Measurements from ENCODE around the gene COG3. TPM values are rescaled to one million over a fixed set of nuclear protein-coding genes. Genes with fewer than 3 reads are reported as not detected.

The COG3 gene
- total and polyA plus RNA-seq, 2 donors from 2014 or later = 18.0 to 26.0 TPM

- no peak for DNase-seq
- TF ChIP-seq CTCF (IDR thresholded peaks at IDR 0.05; ENCODE audit: borderline replicate concordance, extremely low read depth, insufficient read depth) = no peak
- intact Hi-C loops (cut with DNase I) = no loop called here
- no peak overlapping the region for H3K27ac ChIP-seq (ENCODE audit: low read depth in 2 of 2, low read length in 2 of 2)
- H3K9ac ChIP-seq (ENCODE audit: low read length in 3 of 3) = no peak overlapping the region
- no peak overlapping the region for H3K4me3 ChIP-seq (ENCODE audit: low read length in 3 of 3)
- no peaks in the 10 kb centered on the region for H3K27me3 ChIP-seq (ENCODE audit: control insufficient read depth, insufficient read depth, low read length)
- no peaks in the 10 kb centered on the region for H3K9me3 ChIP-seq (ENCODE audit: control insufficient read depth in 2 of 3, insufficient read depth in 1 of 3, low read length in 3 of 3)
- H3K36me3 ChIP-seq (ENCODE audit: control insufficient read depth in 2 of 3, insufficient read depth in 3 of 3, low read length in 3 of 3) = peaks cover 8 to 33% (median 25%) of the 10 kb centered on the region in 3 donors
- no peaks in the 10 kb centered on the region for H3K4me1 ChIP-seq (ENCODE audit: control insufficient read depth in 2 of 3, insufficient read depth in 2 of 3, low read depth in 1 of 3, low read length in 3 of 3)
- FAIRE-seq = no peak
Observed at GRCh38 chr13:45522571-45522970, 57.8 kb downstream of the COG3 start.

- Histone ChIP-seq H3K4me3 (ENCODE audit: low read length in 3 of 3) (no peak overlapping the region), H3K27me3 (ENCODE audit: control insufficient read depth, insufficient read depth, low read length) (no peaks in the 10 kb centered on the region), H3K4me1 (ENCODE audit: control insufficient read depth in 2 of 3, insufficient read depth in 2 of 3, low read depth in 1 of 3, low read length in 3 of 3) (no peaks in the 10 kb centered on the region), H3K9ac (ENCODE audit: low read length in 3 of 3) (no peak overlapping the region), H3K27ac (ENCODE audit: low read depth in 2 of 2, low read length in 2 of 2) (no peak overlapping the region), H3K36me3 (ENCODE audit: control insufficient read depth in 2 of 3, insufficient read depth in 3 of 3, low read length in 3 of 3) (peaks cover 0 to 24% (median 9%) of the 10 kb centered on the region in 3 donors), H3K9me3 (ENCODE audit: control insufficient read depth in 2 of 3, insufficient read depth in 1 of 3, low read length in 3 of 3) (no peaks in the 10 kb centered on the region)
- DNase-seq (peak in 1 of 5 donors; percentile 17), FAIRE-seq (no peak)
- intact Hi-C loops (cut with DNase I) = no loop called here
- no peak for TF ChIP-seq CTCF (IDR thresholded peaks at IDR 0.05; ENCODE audit: borderline replicate concordance, extremely low read depth, insufficient read depth)
Observed at GRCh38 chr13:45527699-45528462, 63.1 kb downstream of the COG3 start.

- H3K9ac ChIP-seq (ENCODE audit: low read length in 3 of 3) = no peak overlapping the region
- intact Hi-C loops (cut with DNase I) = no loop called here
- TF ChIP-seq CTCF (IDR thresholded peaks at IDR 0.05; ENCODE audit: borderline replicate concordance, extremely low read depth, insufficient read depth) = no peak
- H3K36me3 ChIP-seq (ENCODE audit: control insufficient read depth in 2 of 3, insufficient read depth in 3 of 3, low read length in 3 of 3) = peaks cover 6 to 41% (median 25%) of the 10 kb centered on the region in 3 donors
- no peak overlapping the region for H3K4me3 ChIP-seq (ENCODE audit: low read length in 3 of 3)
- no peak for DNase-seq
- H3K27ac ChIP-seq (ENCODE audit: low read depth in 2 of 2, low read length in 2 of 2) = no peak overlapping the region
- H3K4me1 ChIP-seq (ENCODE audit: control insufficient read depth in 2 of 3, insufficient read depth in 2 of 3, low read depth in 1 of 3, low read length in 3 of 3) = no peaks in the 10 kb centered on the region
- no peaks in the 10 kb centered on the region for H3K27me3 ChIP-seq (ENCODE audit: control insufficient read depth, insufficient read depth, low read length)
- FAIRE-seq = no peak
- no peaks in the 10 kb centered on the region for H3K9me3 ChIP-seq (ENCODE audit: control insufficient read depth in 2 of 3, insufficient read depth in 1 of 3, low read length in 3 of 3)
Observed at GRCh38 chr13:45529758-45530157, 65.0 kb downstream of the COG3 start.
